Measurements from ENCODE around the gene ITGAD.

GRCh38 chr16:31467151-31467773 is 74.1 kb downstream of the ITGAD start:
- TF ChIP-seq, protein P1, sequence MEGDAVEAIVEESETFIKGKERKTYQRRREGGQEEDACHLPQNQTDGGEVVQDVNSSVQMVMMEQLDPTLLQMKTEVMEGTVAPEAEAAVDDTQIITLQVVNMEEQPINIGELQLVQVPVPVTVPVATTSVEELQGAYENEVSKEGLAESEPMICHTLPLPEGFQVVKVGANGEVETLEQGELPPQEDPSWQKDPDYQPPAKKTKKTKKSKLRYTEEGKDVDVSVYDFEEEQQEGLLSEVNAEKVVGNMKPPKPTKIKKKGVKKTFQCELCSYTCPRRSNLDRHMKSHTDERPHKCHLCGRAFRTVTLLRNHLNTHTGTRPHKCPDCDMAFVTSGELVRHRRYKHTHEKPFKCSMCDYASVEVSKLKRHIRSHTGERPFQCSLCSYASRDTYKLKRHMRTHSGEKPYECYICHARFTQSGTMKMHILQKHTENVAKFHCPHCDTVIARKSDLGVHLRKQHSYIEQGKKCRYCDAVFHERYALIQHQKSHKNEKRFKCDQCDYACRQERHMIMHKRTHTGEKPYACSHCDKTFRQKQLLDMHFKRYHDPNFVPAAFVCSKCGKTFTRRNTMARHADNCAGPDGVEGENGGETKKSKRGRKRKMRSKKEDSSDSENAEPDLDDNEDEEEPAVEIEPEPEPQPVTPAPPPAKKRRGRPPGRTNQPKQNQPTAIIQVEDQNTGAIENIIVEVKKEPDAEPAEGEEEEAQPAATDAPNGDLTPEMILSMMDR (IDR thresholded peaks at IDR 0.05) = no peak
- no peak for TF ChIP-seq POLR2AphosphoS5 (IDR thresholded peaks at IDR 0.05; ENCODE audit: insufficient read depth in 1 of 2, low read depth in 1 of 2)
